PFSK-1 (cell line): ENCODE results near the gene APRT.

ENCODE experiments used
- FOXP2 ChIP-seq: optimal IDR thresholded peaks from 2 replicates; pipeline ENCODE3; 2011; ENCODE audit warnings: borderline replicate concordance, control low read depth, inconsistent platforms; ENCODE audit not compliant: insufficient read depth; ENCODE audit errors: extremely low read length, extremely low read depth
- POLR2AphosphoS5 ChIP-seq: IDR thresholded peaks from 2 replicates; pipeline ENCODE4 v1.6.1; 2012; ENCODE audit warnings: low read depth, mild to moderate bottlenecking, control low read depth, low read length, moderate library complexity
- SIN3A ChIP-seq: IDR thresholded peaks from 2 replicates; pipeline ENCODE4 v1.6.1; 2012; ENCODE audit warnings: mild to moderate bottlenecking, low read length, moderate library complexity, borderline replicate concordance; ENCODE audit not compliant: insufficient read depth
- TAF1 ChIP-seq: IDR thresholded peaks from 2 replicates; pipeline ENCODE4 v1.6.1; 2012; ENCODE audit warnings: low read length, control low read depth, borderline replicate concordance; ENCODE audit not compliant: insufficient read depth
- TF ChIP-seq, protein P1 (sequence below), 2 experiments: IDR thresholded peaks; 2 replicates each; pipeline versions ENCODE4 v1.6.1 to v1.8.0; 2011 to 2012; ENCODE audit warnings: low read depth in 2 of 2, low read length in 2 of 2, control low read depth in 1 of 2, inconsistent platforms in 1 of 2, mild to moderate bottlenecking in 1 of 2, moderate library complexity in 1 of 2; ENCODE audit not compliant: insufficient read depth in 1 of 2

DNA sequence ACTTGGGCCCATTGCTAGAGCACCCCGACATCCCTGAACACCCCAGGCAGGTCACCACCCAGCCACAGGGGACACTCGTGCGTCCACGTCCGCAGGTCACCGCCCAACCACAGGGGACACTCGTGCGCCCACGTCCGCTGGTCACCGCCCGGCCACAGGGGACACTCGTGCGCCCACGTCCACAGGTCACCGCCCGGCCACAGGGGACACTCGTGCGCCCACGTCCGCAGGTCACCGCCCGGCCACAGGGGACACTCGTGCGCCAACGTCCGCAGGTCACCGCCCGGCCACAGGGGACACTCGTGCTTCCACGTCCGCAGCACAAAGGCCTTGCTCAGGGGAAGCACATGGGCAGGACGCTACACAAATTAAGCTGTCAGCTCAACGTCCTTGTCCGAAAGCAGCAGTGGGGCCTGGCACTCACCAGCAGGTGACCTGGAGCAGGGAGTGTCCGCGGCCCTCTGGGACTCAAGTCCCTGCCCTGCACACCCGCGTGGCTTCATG lies 27.4 kb upstream of the APRT start:
- TF ChIP-seq, protein P1, sequence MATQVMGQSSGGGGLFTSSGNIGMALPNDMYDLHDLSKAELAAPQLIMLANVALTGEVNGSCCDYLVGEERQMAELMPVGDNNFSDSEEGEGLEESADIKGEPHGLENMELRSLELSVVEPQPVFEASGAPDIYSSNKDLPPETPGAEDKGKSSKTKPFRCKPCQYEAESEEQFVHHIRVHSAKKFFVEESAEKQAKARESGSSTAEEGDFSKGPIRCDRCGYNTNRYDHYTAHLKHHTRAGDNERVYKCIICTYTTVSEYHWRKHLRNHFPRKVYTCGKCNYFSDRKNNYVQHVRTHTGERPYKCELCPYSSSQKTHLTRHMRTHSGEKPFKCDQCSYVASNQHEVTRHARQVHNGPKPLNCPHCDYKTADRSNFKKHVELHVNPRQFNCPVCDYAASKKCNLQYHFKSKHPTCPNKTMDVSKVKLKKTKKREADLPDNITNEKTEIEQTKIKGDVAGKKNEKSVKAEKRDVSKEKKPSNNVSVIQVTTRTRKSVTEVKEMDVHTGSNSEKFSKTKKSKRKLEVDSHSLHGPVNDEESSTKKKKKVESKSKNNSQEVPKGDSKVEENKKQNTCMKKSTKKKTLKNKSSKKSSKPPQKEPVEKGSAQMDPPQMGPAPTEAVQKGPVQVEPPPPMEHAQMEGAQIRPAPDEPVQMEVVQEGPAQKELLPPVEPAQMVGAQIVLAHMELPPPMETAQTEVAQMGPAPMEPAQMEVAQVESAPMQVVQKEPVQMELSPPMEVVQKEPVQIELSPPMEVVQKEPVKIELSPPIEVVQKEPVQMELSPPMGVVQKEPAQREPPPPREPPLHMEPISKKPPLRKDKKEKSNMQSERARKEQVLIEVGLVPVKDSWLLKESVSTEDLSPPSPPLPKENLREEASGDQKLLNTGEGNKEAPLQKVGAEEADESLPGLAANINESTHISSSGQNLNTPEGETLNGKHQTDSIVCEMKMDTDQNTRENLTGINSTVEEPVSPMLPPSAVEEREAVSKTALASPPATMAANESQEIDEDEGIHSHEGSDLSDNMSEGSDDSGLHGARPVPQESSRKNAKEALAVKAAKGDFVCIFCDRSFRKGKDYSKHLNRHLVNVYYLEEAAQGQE (IDR thresholded peaks at IDR 0.05; ENCODE audit: insufficient read depth in 1 of 2, low read depth in 2 of 2, low read length in 2 of 2): no peak
- TF ChIP-seq POLR2AphosphoS5: no peak
- no peak for TF ChIP-seq TAF1
- TF ChIP-seq SIN3A: no peak
- no peak for TF ChIP-seq FOXP2
